ENCODE measurements around the gene HLA-DQA1. TPM values are rescaled to one million over a fixed set of nuclear protein-coding genes. Genes with fewer than 3 reads are reported as not detected.

HLA-DQA1 gene
- total and polyA plus RNA-seq, 10 of the 15 experiments (the other 5 are each of a cell fraction or from before 2014, with no cell fraction given): 289 to 1,769 (median 460) TPM

- TF ChIP-seq, protein P1, sequence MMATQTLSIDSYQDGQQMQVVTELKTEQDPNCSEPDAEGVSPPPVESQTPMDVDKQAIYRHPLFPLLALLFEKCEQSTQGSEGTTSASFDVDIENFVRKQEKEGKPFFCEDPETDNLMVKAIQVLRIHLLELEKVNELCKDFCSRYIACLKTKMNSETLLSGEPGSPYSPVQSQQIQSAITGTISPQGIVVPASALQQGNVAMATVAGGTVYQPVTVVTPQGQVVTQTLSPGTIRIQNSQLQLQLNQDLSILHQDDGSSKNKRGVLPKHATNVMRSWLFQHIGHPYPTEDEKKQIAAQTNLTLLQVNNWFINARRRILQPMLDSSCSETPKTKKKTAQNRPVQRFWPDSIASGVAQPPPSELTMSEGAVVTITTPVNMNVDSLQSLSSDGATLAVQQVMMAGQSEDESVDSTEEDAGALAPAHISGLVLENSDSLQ (IDR thresholded peaks at IDR 0.05): no peak
- no peak; the same call in 1 of the 2 replicates for TF ChIP-seq ATF2 (IDR thresholded peaks at IDR 0.05; ENCODE audit: low read length)
- 0 out of 2 replicates have a peak, but pooled peaks have one; percentile 31 for TF ChIP-seq CBFB (IDR thresholded peaks at IDR 0.05; ENCODE audit: low read depth)
- no peak for TF ChIP-seq ZBTB40 (IDR thresholded peaks at IDR 0.05; ENCODE audit: borderline replicate concordance)
- peak; percentile 83 for TF ChIP-seq NBN (IDR thresholded peaks at IDR 0.05)
- TF ChIP-seq EP300 (IDR thresholded peaks at IDR 0.05; ENCODE audit: borderline replicate concordance in 1 of 2, control insufficient read depth in 1 of 2, low read depth in 2 of 2, low read length in 2 of 2): peak; percentile 30 to 68; a peak in 2 of 4 replicates
- TF ChIP-seq IRF4 (IDR thresholded peaks at IDR 0.05; ENCODE audit: low read depth, low read length): no peak
- TF ChIP-seq TCF7 (IDR thresholded peaks at IDR 0.05; ENCODE audit: borderline replicate concordance): no peak
- peak; percentile 74; the same call in 1 of the 2 replicates for TF ChIP-seq TAF1 (IDR thresholded peaks at IDR 0.05; ENCODE audit: borderline replicate concordance, low read depth, low read length)
Measured at GRCh38 chr6:32609731-32610640, 27.2 kb upstream of the HLA-DQA1 start (continued).
